Stomach (tissue), 9 donors: ENCODE measurements around the gene SLC22A15. TPM values are rescaled to one million over a fixed set of nuclear protein-coding genes. Genes with fewer than 3 reads are reported as not detected.
A peak's percentile ranks its signal among the peaks of the same experiment; 100 is the strongest.

Experiments used
- DNase-seq, 2 donors: peaks; one replicate each; pipeline versions ENCODE4 v3.0.0 to v3.0.0-alpha.2; 2013 to 2019
- H3K27ac ChIP-seq, 5 donors: fragments of 200-600 bp in 4 of 5; sonication (generic) in 4 of 5; one replicate each; pipeline ENCODE4 v1.5.1; 2013 to 2019; ENCODE audit warnings: mild to moderate bottlenecking in 1 of 5, moderate library complexity in 1 of 5
- H3K27me3 ChIP-seq, 3 donors: fragments of 200-600 bp; sonication (generic); one replicate each; pipeline ENCODE4 v1.5.1; 2017 to 2019; ENCODE audit warnings: mixed run types in 1 of 3
- H3K36me3 ChIP-seq, 4 donors: fragments of 200-600 bp; sonication (generic); 1 replicate in 3 of 4; 2 replicates in 1 of 4; pipeline ENCODE4 v1.5.1; 2016 to 2019
- H3K4me1 ChIP-seq, 4 donors: fragments of 200-600 bp; sonication (generic); one replicate each; pipeline ENCODE4 v1.5.1; 2016 to 2019
- H3K4me3 ChIP-seq, 4 donors: fragments of 200-600 bp; sonication (generic) in 3 of 4; one replicate each; pipeline ENCODE4 v1.5.1; 2016 to 2019; ENCODE audit warnings: mild to moderate bottlenecking in 1 of 4
- H3K9me3 ChIP-seq, 4 donors: fragments of 200-600 bp; sonication (generic); one replicate each; pipeline ENCODE4 v1.5.1; 2016 to 2019
- CTCF ChIP-seq, 7 experiments: fragments of 450-650 bp in 4 of 7; fragments of 200-600 bp in 3 of 7; sonication (generic) in 3 of 7; IDR thresholded peaks; one replicate each; pipeline ENCODE4 v1.5.1; 2016 to 2019; ENCODE audit warnings: antibody characterized with exemption in 7 of 7, control low read depth in 2 of 7, mild to moderate bottlenecking in 1 of 7
- EP300 ChIP-seq: sonication (generic); formaldehyde crosslinking; IDR thresholded peaks from one replicate; pipeline ENCODE4 v1.6.1; 2017; ENCODE audit warnings: antibody characterized with exemption
- POLR2A ChIP-seq, 4 donors: fragments of 450-650 bp; IDR thresholded peaks; one replicate each; pipeline ENCODE4 v1.6.1; 2016; ENCODE audit warnings: antibody characterized with exemption in 4 of 4, control low read depth in 2 of 4, mild to moderate bottlenecking in 1 of 4, moderate library complexity in 1 of 4
- POLR2AphosphoS5 ChIP-seq, 3 donors: sonication (generic); formaldehyde crosslinking; IDR thresholded peaks; one replicate each; pipeline ENCODE4 v1.6.1; 2016; ENCODE audit warnings: antibody characterized with exemption in 3 of 3
- WGBS, 5 donors: extraction: QIAGEN DNeasy Blood & Tissue Kit in 3 of 5; methylation state at CpG; one replicate each; pipeline versions ENCODE4 v1.1.5 to v1.1.7; 2013 to 2018; 5-methylcytosine and 5-hydroxymethylcytosine counted together
- intact Hi-C: fragments of 100-400 bp; cut with DNase I; formaldehyde crosslinking; loops from one replicate; pipeline ENCODE4 v1.15.1; 2023; ENCODE audit warnings: low total_unique reads
- polyA plus RNA-seq, 3 donors: library from polyadenylated mRNA; stranded (reverse); fragments of 200-250 nt; gene quantifications; one replicate each; pipeline ENCODE4 v1.2.3, GENCODE V29; 2013
- total RNA-seq, 5 donors: library from RNA; depleted of rRNA; stranded (reverse); fragments of >200 nt; gene quantifications; one replicate each; pipeline versions ENCODE4 v1.1.0 to v1.2.3, GENCODE V29; 2014 to 2016
- donor health status: healthy with polysubstance abuse.
- donor health status: Bipolar disorder and iron deficiency.
- donor health status: healthy.

SLC22A15 gene
- total and polyA plus RNA-seq, 8 donors, result 0.29 to 9.8 (median 3.3) TPM

GRCh38 chr1:115939455-115939854, 36.9 kb upstream of the SLC22A15 start:
- H3K9me3 ChIP-seq, result no peaks in the 10 kb centered on the region
- H3K27ac ChIP-seq, result no peak overlapping the region
- DNase-seq, result no peak
- 81 to 90% (median 87%) methylated on average over 6 of the region's 6 CpGs for WGBS, 5 donors
- H3K27me3 ChIP-seq, result no peaks in the 10 kb centered on the region
- no peak overlapping the region for H3K4me3 ChIP-seq
- no peak for TF ChIP-seq EP300
- TF ChIP-seq POLR2AphosphoS5 (IDR thresholded peaks at IDR 0.05), result no peak
- no peak for TF ChIP-seq CTCF (IDR thresholded peaks at IDR 0.05)
- TF ChIP-seq POLR2A (IDR thresholded peaks at IDR 0.05), result no peak
- intact Hi-C loops, result no loop called here
- H3K36me3 ChIP-seq, result no peaks in the 10 kb centered on the region
- H3K4me1 ChIP-seq, result no peaks in the 10 kb centered on the region

DNA sequence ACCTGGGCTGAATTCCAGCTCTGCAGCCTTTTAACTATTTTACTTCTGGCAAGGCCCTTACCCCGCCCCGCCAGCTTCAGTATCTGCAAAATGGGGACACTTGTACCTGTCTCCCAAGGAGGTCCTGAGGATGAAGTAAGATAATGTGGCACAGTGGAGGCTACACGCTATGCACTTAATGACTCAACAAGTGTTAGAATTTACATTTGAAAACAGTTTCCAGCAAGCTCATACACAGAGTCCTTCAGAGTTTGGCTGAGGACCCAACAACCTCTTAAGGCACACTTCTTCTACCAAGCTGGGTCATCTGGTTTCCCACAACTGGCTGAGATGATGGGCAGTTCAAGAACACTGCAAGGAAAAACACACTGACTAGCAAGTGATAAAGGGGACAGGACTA, 30.2 kb upstream of the SLC22A15 start:
- Histone ChIP-seq H3K4me3 (no peak overlapping the region), H3K27me3 (no peaks in the 10 kb centered on the region), H3K4me1 (peaks cover 0 to 13% (median 5%) of the 10 kb centered on the region in 4 donors), H3K27ac (no peak overlapping the region), H3K36me3 (no peaks in the 10 kb centered on the region), H3K9me3 (no peaks in the 10 kb centered on the region)
- intact Hi-C loops, result no loop called here
- DNase-seq, result no peak
- TF ChIP-seq CTCF (IDR thresholded peaks at IDR 0.05) (no peak), EP300 (no peak)
- WGBS, 5 donors, result 25 to 49% (median 38%) methylated on average over 3 of the region's 3 CpGs

GRCh38 chr1:115949156-115949555, 27.2 kb upstream of the SLC22A15 start:
- Histone ChIP-seq H3K27ac (no peak overlapping the region), H3K4me1 (peaks cover 0 to 21% (median 9%) of the 10 kb centered on the region in 4 donors), H3K4me3 (no peak overlapping the region), H3K27me3 (no peaks in the 10 kb centered on the region), H3K36me3 (no peaks in the 10 kb centered on the region), H3K9me3 (no peaks in the 10 kb centered on the region)
- TF ChIP-seq POLR2A (IDR thresholded peaks at IDR 0.05) (no peak), CTCF (IDR thresholded peaks at IDR 0.05) (no peak)
- no peak for DNase-seq
- WGBS, 5 donors, result 56 to 66% (median 63%) methylated on average over 2 of the region's 2 CpGs
- intact Hi-C loops, result no loop called here

GRCh38 chr1:115951560-115951959, 24.8 kb upstream of the SLC22A15 start:
- H3K4me1 ChIP-seq, result peaks cover 0 to 14% (median 7%) of the 10 kb centered on the region in 4 donors
- DNase-seq, result no peak
- H3K36me3 ChIP-seq, result no peaks in the 10 kb centered on the region
- intact Hi-C loops, result no loop called here
- no peaks in the 10 kb centered on the region for H3K9me3 ChIP-seq
- no peak overlapping the region for H3K4me3 ChIP-seq
- TF ChIP-seq POLR2A (IDR thresholded peaks at IDR 0.05) (no peak), CTCF (IDR thresholded peaks at IDR 0.05) (no peak), EP300 (no peak), POLR2AphosphoS5 (IDR thresholded peaks at IDR 0.05) (no peak)
- H3K27me3 ChIP-seq, result no peaks in the 10 kb centered on the region
- no peak overlapping the region for H3K27ac ChIP-seq

GRCh38 chr1:115952547-115952946, 23.8 kb upstream of the SLC22A15 start:
- no peaks in the 10 kb centered on the region for H3K27me3 ChIP-seq
- WGBS, 5 donors, result 0% methylated on average over 1 of the region's 1 CpG
- intact Hi-C loops, result no loop called here
- TF ChIP-seq EP300 (no peak), POLR2A (IDR thresholded peaks at IDR 0.05) (no peak), POLR2AphosphoS5 (IDR thresholded peaks at IDR 0.05) (peak in 2 of 3 donors; percentile 35 to 41), CTCF (IDR thresholded peaks at IDR 0.05) (no peak)
- peak in 1 of 2 donors; percentile 66 for DNase-seq
- no peaks in the 10 kb centered on the region for H3K36me3 ChIP-seq
- peaks cover 0 to 14% (median 7%) of the 10 kb centered on the region in 4 donors for H3K4me1 ChIP-seq
- peak overlapping the region in 3 of 5 donors; percentile 23 to 47 (median 29) for H3K27ac ChIP-seq
- no peaks in the 10 kb centered on the region for H3K9me3 ChIP-seq
- no peak overlapping the region for H3K4me3 ChIP-seq
